Common myeloid progenitor, CD34-positive (primary cell): Measurements from ENCODE around the gene NRG3.
A peak's percentile ranks its signal among the peaks of the same experiment; 100 is the strongest.

Experiments
- CTCF ChIA-PET: fragments of 350-600 bp; sonication (Branson Sonifier 250); formaldehyde crosslinking; loops from one replicate; lab custom pipeline; 2021; ENCODE audit warnings: antibody characterized with exemption; lab: Charles Lee
- POLR2A ChIA-PET: fragments of 350-600 bp; sonication (Branson Sonifier 250); formaldehyde crosslinking; loops from one replicate; lab custom pipeline; 2021; ENCODE audit warnings: antibody characterized with exemption; lab: Charles Lee
- DNase-seq, 3 donors: peaks; one replicate each; pipeline versions ENCODE4 v3.0.0 to v3.0.0-alpha.2; 2013
- H3K27ac ChIP-seq, 2 experiments: 1 replicate in 1 of 2; 2 replicates in 1 of 2; pipeline ENCODE4 v1.7.0; 2013; ENCODE audit warnings: inconsistent platforms in 2 of 2, low read length in 2 of 2, mild to moderate bottlenecking in 2 of 2, low read depth in 1 of 2, moderate library complexity in 1 of 2; ENCODE audit not compliant: severe bottlenecking in 2 of 2, insufficient read depth in 1 of 2, poor library complexity in 1 of 2
- H3K27me3 ChIP-seq, 5 experiments: replicated peaks in 2 of 5; 1 replicate in 3 of 5; 2 replicates in 2 of 5; pipeline versions ENCODE4 v1.6.1 to v1.7.0; 2013; ENCODE audit warnings: low read length in 4 of 5, mild to moderate bottlenecking in 2 of 5, moderate library complexity in 2 of 5, inconsistent platforms in 1 of 5; ENCODE audit not compliant: insufficient read depth in 5 of 5, control insufficient read depth in 4 of 5
- H3K36me3 ChIP-seq, 4 experiments: 1 replicate in 2 of 4; 2 replicates in 2 of 4; pipeline versions ENCODE4 v1.6.1 to v1.7.0; 2013; ENCODE audit warnings: low read length in 3 of 4, control low read depth in 1 of 4, mild to moderate bottlenecking in 1 of 4; ENCODE audit not compliant: control insufficient read depth in 4 of 4, insufficient read depth in 4 of 4
- H3K4me1 ChIP-seq, 4 experiments: 1 replicate in 3 of 4; 2 replicates in 1 of 4; pipeline versions ENCODE4 v1.6.1 to v1.7.1; 2013; ENCODE audit warnings: low read length in 3 of 4, mild to moderate bottlenecking in 3 of 4, control low read depth in 1 of 4, inconsistent platforms in 1 of 4, moderate library complexity in 1 of 4; ENCODE audit not compliant: control insufficient read depth in 4 of 4, insufficient read depth in 4 of 4; ENCODE audit errors: control extremely low read depth in 1 of 4
- H3K4me3 ChIP-seq, 7 experiments: 1 replicate in 4 of 7; 2 replicates in 3 of 7; pipeline versions ENCODE4 v1.5.1 to v1.7.0; 2013; ENCODE audit warnings: mild to moderate bottlenecking in 7 of 7, low read length in 6 of 7, moderate library complexity in 6 of 7, inconsistent platforms in 2 of 7, low read depth in 2 of 7, control low read depth in 1 of 7; ENCODE audit not compliant: insufficient read depth in 4 of 7, control insufficient read depth in 1 of 7; ENCODE audit errors: extremely low read depth in 1 of 7
- H3K9me3 ChIP-seq, 5 experiments: 1 replicate in 4 of 5; 2 replicates in 1 of 5; pipeline versions ENCODE4 v1.6.1 to v1.7.1; 2013; ENCODE audit warnings: low read length in 4 of 5, mild to moderate bottlenecking in 2 of 5, inconsistent platforms in 1 of 5, low read depth in 1 of 5, moderate library complexity in 1 of 5; ENCODE audit not compliant: control insufficient read depth in 4 of 5, insufficient read depth in 2 of 5; ENCODE audit errors: control extremely low read depth in 1 of 5
- WGBS: methylation state at CpG from one replicate; pipeline ENCODE4 v1.1.5; 2013; ENCODE audit not compliant: insufficient coverage; 5-methylcytosine and 5-hydroxymethylcytosine counted together

NRG3 gene

GRCh38 chr10:81969136-81969535 is 94.1 kb downstream of the NRG3 start:
- CTCF ChIA-PET, result no interaction called here
- no CpG with 5 or more reads among the region's 2 CpGs for WGBS
- H3K4me3 ChIP-seq, result no peak overlapping the region

GRCh38 chr10:81978238-81978637 is 103.2 kb downstream of the NRG3 start:
- peaks cover 0 to 5% (median 0%) of the 10 kb centered on the region in 5 experiments for H3K9me3 ChIP-seq
- no peak overlapping the region for H3K27ac ChIP-seq
- ChIA-PET POLR2A (no interaction called here), CTCF (no interaction called here)
- H3K4me1 ChIP-seq, result no peaks in the 10 kb centered on the region
- DNase-seq, result peak; percentile 0 to 27 (median 26)
- H3K27me3 ChIP-seq, result no peaks in the 10 kb centered on the region
- no peak overlapping the region for H3K4me3 ChIP-seq
- no CpG with 5 or more reads among the region's 2 CpGs for WGBS
- no peaks in the 10 kb centered on the region for H3K36me3 ChIP-seq

More at GRCh38 chr10:81969136-81969535, 94.1 kb downstream of the NRG3 start:
- peaks cover 0 to 6% (median 0%) of the 10 kb centered on the region in 5 experiments for H3K9me3 ChIP-seq
- no peak overlapping the region for H3K27ac ChIP-seq
- H3K27me3 ChIP-seq, result no peaks in the 10 kb centered on the region
- H3K4me1 ChIP-seq, result no peaks in the 10 kb centered on the region
- H3K36me3 ChIP-seq, result no peaks in the 10 kb centered on the region
- no peak for DNase-seq
- POLR2A ChIA-PET, result no interaction called here

- no peak for DNase-seq
- H3K27ac ChIP-seq, result no peak overlapping the region
- peaks cover 0 to 2% (median 0%) of the 10 kb centered on the region in 5 experiments for H3K9me3 ChIP-seq
- WGBS, result no CpG with 5 or more reads among the region's 1 CpG
- H3K4me1 ChIP-seq, result no peaks in the 10 kb centered on the region
- ChIA-PET POLR2A (no interaction called here), CTCF (interaction anchor here (1.0 kb wide), 1 partner anchor 24 kb away, joined by 4 read pairs; no protein-coding TSS in a partner anchor)
- no peaks in the 10 kb centered on the region for H3K27me3 ChIP-seq
- no peaks in the 10 kb centered on the region for H3K36me3 ChIP-seq
- H3K4me3 ChIP-seq, result no peak overlapping the region
Measured at GRCh38 chr10:81981724-81982123, 106.7 kb downstream of the NRG3 start.

GRCh38 chr10:81984428-81984827 is 109.4 kb downstream of the NRG3 start:
- no peak for DNase-seq
- H3K27ac ChIP-seq, result no peak overlapping the region
- ChIA-PET CTCF (no interaction called here), POLR2A (no interaction called here)
- no peaks in the 10 kb centered on the region for H3K36me3 ChIP-seq
- H3K4me1 ChIP-seq, result no peaks in the 10 kb centered on the region
- no peak overlapping the region for H3K4me3 ChIP-seq
- 100% methylated on average over 2 of the region's 3 CpGs for WGBS
- peaks cover 0 to 2% (median 0%) of the 10 kb centered on the region in 5 experiments for H3K9me3 ChIP-seq
- H3K27me3 ChIP-seq, result no peaks in the 10 kb centered on the region

- no peak for DNase-seq
- Histone ChIP-seq H3K9me3 (no peaks in the 10 kb centered on the region), H3K27me3 (no peaks in the 10 kb centered on the region), H3K4me3 (no peak overlapping the region), H3K27ac (no peak overlapping the region), H3K36me3 (no peaks in the 10 kb centered on the region), H3K4me1 (no peaks in the 10 kb centered on the region)
- CTCF ChIA-PET, result no interaction called here
- WGBS, result 78% methylated on average over 3 of the region's 3 CpGs
- POLR2A ChIA-PET, result no interaction called here
Measured at GRCh38 chr10:81995254-81995653, 120.3 kb downstream of the NRG3 start.

GRCh38 chr10:81996927-81997326 is 121.9 kb downstream of the NRG3 start:
- Histone ChIP-seq H3K27me3 (no peaks in the 10 kb centered on the region), H3K4me3 (no peak overlapping the region), H3K4me1 (no peaks in the 10 kb centered on the region), H3K27ac (no peak overlapping the region), H3K9me3 (no peaks in the 10 kb centered on the region), H3K36me3 (no peaks in the 10 kb centered on the region)
- CTCF ChIA-PET, result no interaction called here
- POLR2A ChIA-PET, result no interaction called here
- 89% methylated on average over 3 of the region's 3 CpGs for WGBS
- no peak for DNase-seq

- ChIA-PET CTCF (no interaction called here), POLR2A (no interaction called here)
- H3K4me1 ChIP-seq, result no peaks in the 10 kb centered on the region
- H3K4me3 ChIP-seq, result no peak overlapping the region
- no peak for DNase-seq
- H3K9me3 ChIP-seq, result no peaks in the 10 kb centered on the region
- H3K27ac ChIP-seq, result no peak overlapping the region
- 91% methylated on average over 3 of the region's 4 CpGs for WGBS
- H3K27me3 ChIP-seq, result no peaks in the 10 kb centered on the region
- H3K36me3 ChIP-seq, result no peaks in the 10 kb centered on the region
Measured at GRCh38 chr10:82020999-82021398, 146.0 kb downstream of the NRG3 start.
